ENCODE results near the gene GAL3ST2.
"Not testable (repeated sequence)": the region's sequence is repeated elsewhere in the genome, so short reads cannot be mapped to it uniquely, and the experiment has no call there.

The GAL3ST2 gene

DNA sequence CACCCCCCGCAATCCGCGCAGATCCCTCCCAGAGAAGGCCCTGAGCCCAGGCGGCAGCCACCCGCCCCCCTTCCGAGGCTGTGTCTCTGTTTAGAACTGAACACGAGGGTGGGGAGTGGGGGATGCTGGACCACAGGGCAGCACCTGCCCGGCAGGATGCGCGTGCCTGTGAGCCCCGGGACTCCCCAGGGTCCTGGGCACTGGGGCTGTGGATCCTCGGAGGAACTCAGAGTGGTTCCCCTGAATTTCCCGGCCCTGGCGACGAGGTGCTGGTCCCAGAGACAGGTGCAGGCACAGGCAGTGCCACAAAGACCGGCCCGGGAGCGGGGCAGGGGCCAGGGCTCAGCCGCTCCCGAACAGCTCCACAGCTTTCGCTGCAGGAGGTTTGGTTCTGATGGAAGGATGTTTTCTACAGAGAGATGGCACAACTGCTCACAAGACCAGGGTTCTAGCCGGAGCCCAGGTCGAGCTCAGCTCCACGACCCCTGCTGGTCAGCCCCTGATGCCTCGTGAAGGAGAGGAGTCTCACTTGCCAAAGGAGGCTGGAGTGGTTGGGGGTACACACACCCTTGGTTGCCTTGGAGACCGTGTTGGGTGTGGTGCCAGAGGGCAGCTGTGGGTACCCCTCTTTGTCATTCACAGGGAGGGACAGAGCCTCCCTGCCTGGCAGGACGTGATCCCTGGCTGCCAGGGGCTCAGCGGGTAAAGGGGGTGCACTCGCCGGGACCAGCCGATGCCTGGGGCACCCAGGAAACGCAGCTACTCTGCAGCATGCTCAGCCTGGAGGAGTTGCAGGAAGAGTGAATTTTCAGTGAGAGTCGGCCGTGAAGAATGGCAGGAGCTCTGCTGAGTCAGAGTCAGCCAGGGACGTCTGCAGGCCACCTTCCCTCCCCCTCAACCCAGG lies 28.0 kb downstream of the GAL3ST2 start:
- Histone ChIP-seq H3K27ac (ENCODE audit: low read depth, low read length) (no peak overlapping the region), H3K9me3 (ENCODE audit: control insufficient read depth, insufficient read depth, low read length) (no peaks in the 10 kb centered on the region), H3F3A (ENCODE audit: control insufficient read depth, insufficient read depth) (no peaks in the 10 kb centered on the region), H3K36me3 (ENCODE audit: control insufficient read depth, low read length) (no peaks in the 10 kb centered on the region), H3K79me2 (ENCODE audit: control insufficient read depth, low read length) (no peaks in the 10 kb centered on the region), H3K4me1 (ENCODE audit: control insufficient read depth, low read length) (peaks cover 8% of the 10 kb centered on the region; the same call in 1 of the 2 replicates), H3K4me2 (ENCODE audit: low read length) (peak overlapping the region; percentile 50), H3K27me3 (ENCODE audit: control insufficient read depth, low read length) (peaks cover 20% of the 10 kb centered on the region), H3K4me3 (ENCODE audit: low read length) (no peak overlapping the region; the same call in 1 of the 2 replicates), H3K9me2 (replicated peaks; ENCODE audit: control insufficient read depth, low read length) (no peaks in the 10 kb centered on the region), H4K20me1 (ENCODE audit: control insufficient read depth, insufficient read depth, low read depth, low read length) (0 out of 2 replicates have a peak, but pooled peaks cover 4% of the 10 kb centered on the region)
- TF ChIP-seq, protein P1, sequence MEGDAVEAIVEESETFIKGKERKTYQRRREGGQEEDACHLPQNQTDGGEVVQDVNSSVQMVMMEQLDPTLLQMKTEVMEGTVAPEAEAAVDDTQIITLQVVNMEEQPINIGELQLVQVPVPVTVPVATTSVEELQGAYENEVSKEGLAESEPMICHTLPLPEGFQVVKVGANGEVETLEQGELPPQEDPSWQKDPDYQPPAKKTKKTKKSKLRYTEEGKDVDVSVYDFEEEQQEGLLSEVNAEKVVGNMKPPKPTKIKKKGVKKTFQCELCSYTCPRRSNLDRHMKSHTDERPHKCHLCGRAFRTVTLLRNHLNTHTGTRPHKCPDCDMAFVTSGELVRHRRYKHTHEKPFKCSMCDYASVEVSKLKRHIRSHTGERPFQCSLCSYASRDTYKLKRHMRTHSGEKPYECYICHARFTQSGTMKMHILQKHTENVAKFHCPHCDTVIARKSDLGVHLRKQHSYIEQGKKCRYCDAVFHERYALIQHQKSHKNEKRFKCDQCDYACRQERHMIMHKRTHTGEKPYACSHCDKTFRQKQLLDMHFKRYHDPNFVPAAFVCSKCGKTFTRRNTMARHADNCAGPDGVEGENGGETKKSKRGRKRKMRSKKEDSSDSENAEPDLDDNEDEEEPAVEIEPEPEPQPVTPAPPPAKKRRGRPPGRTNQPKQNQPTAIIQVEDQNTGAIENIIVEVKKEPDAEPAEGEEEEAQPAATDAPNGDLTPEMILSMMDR (IDR thresholded peaks at IDR 0.05; ENCODE audit: low read depth, low read length, poor library complexity, severe bottlenecking), result peak; percentile 27
- TF ChIP-seq EZH2phosphoT487 (IDR thresholded peaks at IDR 0.05; ENCODE audit: borderline replicate concordance, low read length), result no peak

DNA sequence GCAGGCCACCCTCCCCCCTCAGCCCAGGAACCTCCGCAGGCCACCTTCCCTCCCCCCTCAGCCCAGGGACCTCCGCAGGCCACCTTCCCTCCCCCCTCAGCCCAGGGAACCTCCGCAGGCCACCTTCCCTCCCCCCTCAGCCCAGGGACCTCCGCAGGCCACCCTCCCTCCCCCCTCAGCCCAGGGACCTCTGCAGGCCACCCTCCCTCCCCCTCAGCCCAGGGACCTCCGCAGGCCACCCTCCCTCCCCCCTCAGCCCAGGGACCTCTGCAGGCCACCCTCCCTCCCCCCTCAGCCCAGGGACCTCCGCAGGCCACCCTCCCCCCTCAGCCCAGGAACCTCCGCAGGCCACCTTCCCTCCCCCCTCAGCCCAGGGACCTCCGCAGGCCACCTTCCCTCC lies 29.6 kb downstream of the GAL3ST2 start:
- H3K9me3 ChIP-seq (ENCODE audit: control insufficient read depth, insufficient read depth, low read length); H4K20me1 ChIP-seq (ENCODE audit: control insufficient read depth, insufficient read depth, low read depth, low read length); H3K4me1 ChIP-seq (ENCODE audit: control insufficient read depth, low read length); H3K9me2 ChIP-seq (replicated peaks; ENCODE audit: control insufficient read depth, low read length); H3K4me3 ChIP-seq (ENCODE audit: low read length); H3K27ac ChIP-seq (ENCODE audit: low read depth, low read length); H3F3A ChIP-seq (ENCODE audit: control insufficient read depth, insufficient read depth); H3K4me2 ChIP-seq (ENCODE audit: low read length); H3K36me3 ChIP-seq (ENCODE audit: control insufficient read depth, low read length); H3K79me2 ChIP-seq (ENCODE audit: control insufficient read depth, low read length): not testable (repeated sequence)
- H3K27me3 ChIP-seq (ENCODE audit: control insufficient read depth, low read length), result peaks cover 20% of the 10 kb centered on the region

DNA sequence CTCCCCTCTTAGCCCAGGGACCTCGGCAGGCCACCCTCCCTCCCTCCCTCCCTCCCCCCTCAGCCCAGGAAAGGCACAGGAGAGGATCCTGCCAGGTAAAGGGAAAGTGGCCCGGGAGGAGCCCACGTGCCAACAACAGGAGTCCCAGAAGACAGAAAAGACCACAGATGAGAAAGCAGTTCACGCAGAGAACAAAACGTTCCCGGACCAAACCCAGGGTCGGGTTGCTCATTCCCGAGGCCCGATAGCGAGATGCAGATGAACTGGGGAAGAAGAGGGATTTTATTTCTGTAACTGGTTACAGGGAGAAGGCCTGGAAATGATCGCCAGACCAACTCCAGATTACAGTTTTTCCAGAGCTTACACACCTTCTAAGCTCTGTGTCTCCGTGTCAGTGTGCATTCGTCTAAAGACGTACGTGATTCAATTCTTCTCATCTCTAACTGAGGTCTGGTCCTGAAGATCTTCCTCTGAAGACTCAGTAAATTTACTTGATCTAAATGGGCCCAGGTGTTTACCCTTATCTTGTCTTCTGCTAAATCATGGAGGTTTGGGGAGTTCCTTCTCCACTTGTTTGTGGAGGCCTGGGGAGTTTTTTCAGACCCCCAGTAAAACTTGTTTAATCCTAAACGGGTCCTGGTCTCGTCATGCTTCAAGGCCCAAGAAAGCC lies 31.6 kb downstream of the GAL3ST2 start:
- Histone ChIP-seq H3K27ac (ENCODE audit: low read depth, low read length) (no peak overlapping the region), H3F3A (ENCODE audit: control insufficient read depth, insufficient read depth) (no peaks in the 10 kb centered on the region), H4K20me1 (ENCODE audit: control insufficient read depth, insufficient read depth, low read depth, low read length) (0 out of 2 replicates have a peak, but pooled peaks cover 4% of the 10 kb centered on the region), H3K36me3 (ENCODE audit: control insufficient read depth, low read length) (no peaks in the 10 kb centered on the region), H3K27me3 (ENCODE audit: control insufficient read depth, low read length) (peaks cover 17% of the 10 kb centered on the region), H3K9me2 (replicated peaks; ENCODE audit: control insufficient read depth, low read length) (no peaks in the 10 kb centered on the region), H3K4me2 (ENCODE audit: low read length) (no peak overlapping the region), H3K79me2 (ENCODE audit: control insufficient read depth, low read length) (no peaks in the 10 kb centered on the region), H3K4me3 (ENCODE audit: low read length) (no peak overlapping the region), H3K9me3 (ENCODE audit: control insufficient read depth, insufficient read depth, low read length) (no peaks in the 10 kb centered on the region), H3K4me1 (ENCODE audit: control insufficient read depth, low read length) (peaks cover 14% of the 10 kb centered on the region)
- no peak for TF ChIP-seq EZH2phosphoT487 (IDR thresholded peaks at IDR 0.05; ENCODE audit: borderline replicate concordance, low read length)
- TF ChIP-seq, protein P1 (IDR thresholded peaks at IDR 0.05; ENCODE audit: low read depth, low read length, poor library complexity, severe bottlenecking), result no peak

All from DOHH2 (cell line).